GM19099 (cell line): Measurements from ENCODE around the gene FAM47E.

ENCODE experiments used
- POLR2A ChIP-seq: IDR thresholded peaks from 3 replicates; pipeline ENCODE4 v1.6.1; 2011; ENCODE audit warnings: low read depth; ENCODE audit not compliant: insufficient read length; ENCODE audit errors: extremely low read depth

FAM47E gene

DNA sequence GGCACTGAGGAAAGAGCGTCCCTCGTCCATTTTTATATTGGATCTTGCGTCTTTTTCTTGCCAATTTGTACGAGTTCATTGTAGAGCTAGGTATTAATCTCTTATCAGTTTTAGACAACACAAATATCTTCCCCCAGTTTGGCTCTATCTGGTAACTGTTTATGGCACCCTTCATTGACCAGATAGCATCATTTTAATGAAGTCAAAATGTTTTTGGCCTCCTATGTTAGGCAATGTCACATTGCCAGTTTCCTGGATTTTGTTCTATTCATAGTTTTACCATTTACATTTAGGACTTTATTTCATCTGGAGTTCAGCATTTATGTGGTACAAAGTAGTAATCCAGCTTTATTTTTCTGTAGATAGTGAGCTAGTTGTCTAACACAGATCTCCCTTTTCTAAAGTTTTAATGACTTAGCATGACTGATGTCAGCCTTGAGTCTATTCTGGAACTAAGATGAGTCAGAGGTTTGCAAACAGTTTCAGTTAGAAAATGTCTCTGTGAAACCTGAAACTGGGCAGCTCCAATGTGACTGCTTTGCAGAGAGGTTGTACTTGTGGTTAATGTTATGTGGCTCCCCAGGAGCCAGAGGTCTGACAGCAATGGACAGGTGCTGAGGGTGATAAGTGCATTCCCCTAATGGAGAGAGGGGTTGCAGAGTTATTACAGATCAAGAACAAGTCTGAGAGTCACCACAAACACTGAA is 49.7 kb downstream of the FAM47E start:
- TF ChIP-seq POLR2A: no peak

DNA sequence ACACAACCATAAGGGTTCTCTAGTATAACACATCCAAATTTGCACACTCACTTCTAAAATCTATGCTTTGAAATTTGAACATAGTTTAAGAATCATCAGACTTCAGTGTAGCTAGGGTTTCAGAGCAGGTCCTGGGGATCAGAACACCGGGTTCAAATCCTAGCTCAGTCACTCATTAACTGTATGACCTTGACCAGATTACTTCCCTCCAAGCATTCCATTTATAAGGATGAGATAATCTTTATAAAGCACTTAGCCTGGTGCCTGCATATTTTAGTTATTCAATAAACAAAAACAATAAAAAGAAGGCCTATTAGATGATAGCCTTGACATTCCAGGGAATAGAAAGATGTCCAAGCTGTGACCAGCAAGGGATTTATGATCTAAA is 50.2 kb downstream of the FAM47E start:
- no peak for TF ChIP-seq POLR2A

DNA sequence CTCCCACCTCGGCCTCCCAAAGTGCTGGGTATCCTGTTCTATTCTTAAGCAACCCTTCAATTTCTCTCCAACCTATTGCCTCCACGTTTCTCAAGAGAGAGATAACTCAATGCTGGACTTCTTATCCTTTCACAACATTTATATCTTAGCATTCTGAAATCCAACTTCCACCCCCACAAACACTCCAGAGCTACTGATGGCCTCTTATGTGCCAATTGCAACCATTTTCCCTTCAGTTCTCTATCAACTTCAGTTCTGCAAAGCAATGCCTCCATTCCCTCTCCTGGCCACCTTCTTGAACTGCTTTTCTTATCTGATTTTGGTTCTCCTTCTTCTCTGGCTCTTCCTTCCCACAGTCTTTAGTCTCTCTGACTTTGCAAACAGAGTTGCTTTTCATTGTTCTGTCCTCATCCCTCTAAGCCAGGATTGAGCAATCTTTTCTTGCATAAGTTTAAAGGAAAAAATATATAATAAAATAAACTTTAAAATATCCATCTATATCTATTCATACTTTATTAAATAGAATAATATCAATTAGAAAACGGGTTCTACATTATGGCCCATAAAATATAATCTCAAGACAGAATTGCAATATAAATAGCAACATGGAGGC is 51.4 kb downstream of the FAM47E start:
- TF ChIP-seq POLR2A: no peak

DNA sequence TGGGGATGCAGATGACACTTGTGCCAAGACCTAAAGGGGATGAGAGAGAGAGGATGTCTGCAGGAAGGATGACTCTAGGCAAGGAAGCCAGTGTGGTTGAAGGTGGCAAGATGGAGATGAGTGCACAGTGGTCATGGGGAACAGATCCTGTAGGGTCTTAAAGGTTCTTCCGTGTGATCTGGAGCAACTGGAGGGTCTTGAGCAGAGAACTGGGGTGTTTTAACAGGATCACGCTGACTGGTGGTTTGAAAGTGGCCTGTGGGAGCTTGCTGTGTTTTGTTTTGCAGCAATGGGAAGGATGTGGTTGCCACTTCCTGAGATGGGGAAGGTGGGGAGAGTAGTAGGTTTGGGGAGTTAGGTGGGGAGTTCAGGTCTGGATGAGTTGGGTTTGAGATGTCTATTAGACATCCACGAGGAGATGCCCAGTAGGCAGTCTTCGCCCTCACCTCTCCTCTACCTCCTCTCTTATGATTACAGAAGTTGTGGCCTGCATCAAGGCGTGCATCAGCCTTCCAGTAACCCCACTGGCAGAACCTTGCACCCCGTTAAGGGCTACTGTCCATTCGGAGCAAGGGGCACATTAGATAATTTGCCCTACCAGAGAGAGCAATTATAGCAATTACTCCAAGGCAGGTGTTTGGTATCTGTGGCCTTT is 53.6 kb downstream of the FAM47E start:
- no peak for TF ChIP-seq POLR2A

DNA sequence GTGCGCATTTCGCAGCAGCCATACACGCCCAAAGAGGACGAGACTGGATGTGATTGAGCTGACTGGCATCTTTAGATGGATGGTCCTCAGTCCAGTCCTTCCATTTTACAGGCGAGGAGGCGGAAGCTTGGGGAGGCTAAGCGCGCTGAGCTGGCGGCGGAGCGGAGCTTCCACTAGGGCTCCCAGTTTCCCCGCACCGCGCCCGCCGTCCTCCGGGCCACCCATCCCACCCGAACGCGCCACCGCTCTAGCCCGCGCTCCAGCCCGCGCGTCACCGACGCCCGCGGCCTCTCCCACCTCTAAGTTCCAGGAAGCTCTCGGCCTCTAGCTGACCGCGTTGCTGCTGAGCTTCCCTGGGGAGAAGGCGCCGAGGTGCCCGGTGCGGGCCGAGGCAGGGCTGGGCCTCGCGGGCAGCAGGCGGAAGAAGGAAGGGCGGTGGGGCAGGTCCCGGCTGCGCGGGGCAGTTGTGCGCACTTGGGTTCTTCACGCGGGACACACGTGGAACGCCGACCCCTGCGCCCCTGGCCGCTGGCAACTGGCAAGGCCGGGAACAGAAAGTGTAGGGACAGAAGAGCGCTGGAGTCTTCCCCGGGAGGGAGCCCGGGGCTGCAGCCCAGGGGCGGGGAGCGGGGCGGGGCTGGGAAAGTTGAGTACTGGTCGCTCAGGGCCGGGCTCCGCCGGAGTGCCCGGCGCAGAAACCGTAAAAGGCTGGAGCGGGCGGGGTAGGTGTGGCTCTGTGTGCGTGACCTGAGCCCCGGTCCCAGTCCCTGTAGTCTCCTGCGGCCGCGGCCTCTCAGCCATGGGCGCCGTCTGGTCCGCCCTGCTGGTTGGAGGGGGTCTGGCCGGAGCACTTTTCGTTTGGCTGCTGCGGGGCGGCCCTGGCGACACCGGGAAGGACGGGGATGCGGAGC is 54.7 kb downstream of the FAM47E start, which contains the start of gene STBD1:
Gene STBD1 (plus strand): TSS at position 763 of the 911 bp plus-strand sequence. CDS start 37 bp downstream, at position 800.
- no peak for TF ChIP-seq POLR2A

DNA sequence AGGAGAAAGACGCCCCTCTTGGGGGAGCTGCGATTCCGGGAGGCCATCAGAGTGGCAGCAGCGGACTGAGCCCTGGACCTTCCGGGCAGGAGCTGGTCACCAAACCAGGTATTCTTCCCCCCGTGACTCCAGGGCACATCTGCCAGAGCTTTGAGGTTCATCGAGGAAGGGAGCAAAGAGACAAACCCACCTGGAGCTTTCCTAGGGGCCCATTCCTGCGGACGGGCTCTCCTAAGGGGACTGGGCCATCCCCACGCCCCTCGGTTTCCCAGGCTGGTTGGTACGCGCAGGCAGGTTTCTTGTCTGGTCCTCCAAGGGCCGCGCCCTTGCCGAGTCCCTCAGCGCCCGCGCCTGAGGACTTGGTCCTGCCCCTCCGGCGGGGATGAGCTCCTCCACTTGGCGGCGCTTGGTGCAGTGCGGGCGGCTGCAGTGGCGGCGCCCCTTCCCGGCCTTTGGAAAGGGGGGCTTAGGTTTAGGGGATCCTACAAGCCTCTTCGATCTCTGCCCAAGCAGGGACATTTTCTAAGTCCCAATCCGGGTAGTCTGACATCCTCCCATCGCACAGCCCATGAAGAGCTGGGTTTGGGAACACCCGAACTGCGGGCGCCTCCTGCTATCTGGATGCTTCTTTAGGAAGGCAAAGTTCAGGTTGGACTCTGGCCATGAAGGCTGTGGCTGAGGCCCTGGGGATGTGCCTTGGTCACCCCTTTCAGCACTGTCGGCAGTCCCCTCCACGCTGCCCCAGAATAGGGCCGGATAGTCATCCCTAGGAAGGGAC is 55.5 kb downstream of the FAM47E start:
- TF ChIP-seq POLR2A: no peak

DNA sequence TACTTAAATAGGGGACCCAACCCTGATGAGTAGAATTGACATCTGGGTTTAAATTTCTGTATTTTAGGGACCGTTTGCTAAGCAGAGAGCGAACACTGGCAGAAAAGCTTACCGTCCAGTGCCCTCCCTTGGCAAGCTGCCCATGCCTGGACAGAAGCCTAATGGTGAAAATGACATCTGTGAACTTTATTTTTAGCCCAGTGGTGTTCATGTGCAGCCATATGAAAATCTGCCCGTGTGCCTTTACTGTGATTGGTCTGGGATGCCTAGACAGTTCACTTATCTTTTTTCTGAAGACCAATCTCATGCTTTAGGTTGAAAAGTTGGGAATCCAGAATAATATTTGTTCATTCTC is 56.1 kb downstream of the FAM47E start:
- TF ChIP-seq POLR2A: no peak

DNA sequence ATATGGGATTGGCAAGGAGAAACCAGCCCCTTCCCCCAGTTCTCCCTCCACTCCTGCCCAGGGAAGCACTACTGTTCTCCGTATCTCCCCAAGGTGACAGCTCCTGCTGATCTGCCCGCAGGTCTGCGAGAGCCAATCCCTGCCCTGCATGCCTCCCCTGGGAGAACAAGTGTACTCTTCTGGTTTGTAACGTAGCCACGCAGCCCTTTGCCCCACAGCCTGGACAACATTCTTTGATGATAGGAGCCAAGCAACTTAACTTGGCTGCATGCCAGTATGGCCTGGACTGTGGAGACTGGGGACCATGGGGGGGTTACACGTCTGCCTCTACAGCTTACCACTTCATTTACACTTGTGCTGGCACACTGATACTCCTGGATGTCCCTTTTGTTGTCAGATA is 57.0 kb downstream of the FAM47E start:
- no peak for TF ChIP-seq POLR2A

DNA sequence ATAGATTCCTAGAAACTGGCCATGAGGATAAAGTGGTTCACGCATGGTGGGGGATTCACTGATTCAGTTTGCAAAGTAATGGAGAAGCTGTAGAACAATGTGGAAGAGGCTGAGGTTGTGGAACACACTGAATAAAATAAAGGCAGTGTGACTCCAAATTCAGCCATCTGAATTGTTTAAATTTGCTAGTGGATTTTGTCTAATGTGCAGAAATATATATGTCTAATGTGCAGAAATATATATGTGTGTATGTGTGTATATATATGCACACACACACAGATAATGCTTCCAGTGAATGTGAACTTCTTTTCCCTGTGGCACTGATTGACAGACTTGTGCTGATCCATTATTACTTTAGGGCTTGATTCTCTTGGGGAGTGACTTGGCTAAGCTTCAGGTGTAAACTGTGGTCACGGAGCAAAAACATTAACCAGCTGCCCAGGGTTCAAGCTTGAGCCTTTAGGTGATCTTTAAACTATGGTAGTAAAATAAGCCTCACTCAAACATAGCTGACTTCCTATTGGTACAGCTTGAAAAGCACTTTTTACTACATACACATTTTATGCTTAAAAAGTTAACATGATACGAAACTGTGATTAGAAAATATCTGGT is 58.5 kb downstream of the FAM47E start:
- no peak for TF ChIP-seq POLR2A

DNA sequence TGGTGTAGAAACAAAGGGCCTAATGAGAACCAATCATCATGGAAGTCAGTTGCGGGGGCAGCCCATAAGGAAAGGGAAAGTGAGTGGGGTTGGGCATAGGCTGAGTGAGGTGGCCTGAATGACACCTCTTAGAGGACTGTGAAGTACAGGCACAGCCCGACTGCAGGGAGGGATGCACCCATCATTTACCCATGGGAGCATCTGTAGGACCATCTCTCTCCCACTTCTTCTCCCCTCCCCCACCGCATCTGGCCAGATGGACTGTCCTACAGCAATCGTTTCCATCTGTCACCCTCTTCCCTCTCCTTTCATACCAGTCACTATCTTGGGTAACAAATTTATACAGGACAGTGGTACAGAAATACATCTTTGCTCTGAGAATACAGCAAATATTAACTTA is 59.2 kb downstream of the FAM47E start:
- no peak for TF ChIP-seq POLR2A

DNA sequence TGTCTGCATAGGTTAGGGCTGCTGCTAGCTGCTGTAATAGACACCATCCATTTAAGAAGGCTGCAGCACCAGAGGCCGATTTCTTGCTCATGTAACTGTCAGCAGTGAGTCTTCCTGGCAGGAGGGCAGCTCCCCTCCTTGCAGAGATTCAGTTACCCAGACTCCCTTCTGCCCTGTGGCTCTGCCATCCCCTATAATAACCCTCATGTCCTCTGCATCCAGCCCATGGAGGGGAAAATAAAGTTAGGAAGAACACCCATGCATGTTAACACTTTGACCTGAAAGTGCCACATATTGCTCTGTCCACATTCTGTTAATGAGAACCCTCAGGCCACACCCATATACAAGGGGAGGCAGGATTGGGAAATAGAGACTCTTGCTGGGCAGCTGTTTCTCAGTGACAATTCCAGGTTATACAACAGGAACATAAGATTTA is 60.4 kb downstream of the FAM47E start:
- no peak for TF ChIP-seq POLR2A

DNA sequence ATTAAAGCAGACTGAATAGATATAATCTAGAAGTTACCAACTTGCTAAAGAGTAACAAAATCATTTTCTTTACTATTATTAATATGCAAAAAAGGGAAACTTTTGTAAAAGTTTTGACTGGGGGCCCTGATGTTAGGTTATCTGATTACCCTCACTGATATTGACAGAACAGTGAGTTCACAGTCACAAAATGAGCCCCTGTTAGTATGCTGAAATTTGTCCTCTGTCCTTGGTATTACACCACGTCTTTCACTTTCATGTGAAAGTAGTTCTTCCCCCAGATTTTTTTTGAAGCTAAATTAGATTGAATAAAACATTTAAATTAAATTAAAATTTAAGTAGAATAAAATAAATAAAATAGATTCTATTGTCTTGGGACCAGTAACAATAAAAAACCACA is 60.9 kb downstream of the FAM47E start:
- TF ChIP-seq POLR2A: no peak

DNA sequence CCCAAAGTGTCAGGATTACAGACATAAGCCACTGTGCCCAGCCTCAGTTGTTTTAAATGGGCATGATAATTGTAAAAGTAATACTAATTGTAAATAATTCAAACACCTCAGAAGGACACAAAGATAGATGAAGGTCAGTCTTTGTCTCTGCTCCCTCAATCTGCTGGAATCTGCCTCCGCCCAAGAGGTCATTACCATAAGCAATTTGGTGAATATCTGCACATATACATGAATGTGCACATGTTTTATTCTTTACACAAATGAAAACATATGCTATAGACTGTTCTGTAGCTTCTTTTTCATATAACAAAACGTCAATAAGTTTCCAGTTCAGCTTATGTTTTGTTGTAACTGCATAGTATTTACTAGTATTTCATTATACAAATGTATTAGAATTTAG is 62.0 kb downstream of the FAM47E start:
- no peak for TF ChIP-seq POLR2A
